22Rv1 (cell line): ENCODE measurements around the gene MFSD2A.

ENCODE experiments used
- H3K27ac ChIP-seq: fragments of 450-650 bp; 2 replicates; pipeline ENCODE4 v1.5.1; 2017
- CTCF ChIP-seq: fragments of 450-650 bp; IDR thresholded peaks from 2 replicates; pipeline ENCODE4 v1.5.1; 2017; ENCODE audit warnings: mild to moderate bottlenecking
- ZFX ChIP-seq: fragments of 450-650 bp; IDR thresholded peaks from 2 replicates; pipeline ENCODE4 v1.6.1; 2017; ENCODE audit warnings: antibody characterized with exemption, borderline replicate concordance

The MFSD2A gene

GRCh38 chr1:39952359-39953110 lies 2.4 kb upstream of the MFSD2A start:
- no peak overlapping the region for H3K27ac ChIP-seq
- TF ChIP-seq CTCF (no peak), ZFX (no peak)

GRCh38 chr1:39954324-39954869 lies 548 bp upstream of the MFSD2A start:
- TF ChIP-seq CTCF: no peak
- TF ChIP-seq ZFX: no peak
- no peak overlapping the region for H3K27ac ChIP-seq

- no peak for TF ChIP-seq CTCF
- no peak for TF ChIP-seq ZFX
- H3K27ac ChIP-seq: peak overlapping the region; percentile 34; the same call in 1 of the 2 replicates
These were observed 898 bp downstream of the MFSD2A start for GRCh38 chr1:39955547-39956539.

GRCh38 chr1:39957299-39958015 lies 2.5 kb downstream of the MFSD2A start:
- TF ChIP-seq CTCF: no peak
- no peak overlapping the region for H3K27ac ChIP-seq

GRCh38 chr1:39958403-39959200 lies 3.7 kb downstream of the MFSD2A start:
- no peak for TF ChIP-seq ZFX
- TF ChIP-seq CTCF: no peak
- no peak overlapping the region; the same call in 1 of the 2 replicates for H3K27ac ChIP-seq

- TF ChIP-seq CTCF (no peak), ZFX (no peak)
- H3K27ac ChIP-seq: peak overlapping the region; percentile 73
These were observed 4.8 kb downstream of the MFSD2A start for GRCh38 chr1:39959651-39960333.
